Lower leg skin (tissue), 4 donors: Measurements from ENCODE around the gene RIT1. TPM values are rescaled to one million over a fixed set of nuclear protein-coding genes. Genes with fewer than 3 reads are reported as not detected.

Experiments used
- DNase-seq, 2 donors: peaks; one replicate each; pipeline ENCODE4 v3.0.0-alpha.2; 2019; ENCODE audit warnings: low spot score in 2 of 2
- H3K4me3 ChIP-seq: fragments of 200-600 bp; sonication (generic); 2 replicates; pipeline ENCODE4 v1.5.1; 2017; ENCODE audit warnings: mild to moderate bottlenecking, low read depth; ENCODE audit not compliant: poor library complexity, severe bottlenecking
- CTCF ChIP-seq, 3 donors: fragments of 450-650 bp; IDR thresholded peaks; one replicate each; pipeline ENCODE4 v1.5.1; 2016; ENCODE audit warnings: antibody characterized with exemption in 3 of 3, mild to moderate bottlenecking in 3 of 3, moderate library complexity in 2 of 3
- POLR2A ChIP-seq, 2 donors: fragments of 450-650 bp; IDR thresholded peaks; one replicate each; pipeline ENCODE4 v1.6.1; 2016 to 2017; ENCODE audit warnings: antibody characterized with exemption in 2 of 2, mild to moderate bottlenecking in 1 of 2, moderate library complexity in 1 of 2
- WGBS, 2 donors: methylation state at CpG; one replicate each; pipeline ENCODE4 v1.1.5; 2018; 5-methylcytosine and 5-hydroxymethylcytosine counted together
- intact Hi-C: fragments of 100-400 bp; cut with DNase I; formaldehyde crosslinking; loops from one replicate; pipeline ENCODE4 v1.15.0; 2023; ENCODE audit warnings: low total_unique reads
- total RNA-seq, 4 donors: library from RNA; depleted of rRNA; stranded (reverse); fragments of >200 nt; gene quantifications; one replicate each; pipeline ENCODE4 v1.1.0, GENCODE V29; 2016

The RIT1 gene
- total RNA-seq = 10 to 100 TPM; 16.1 to 34.2 (median 24.2) TPM

- 6% methylated on average over 33 to 34 of the region's 34 CpGs for WGBS, 2 donors
- TF ChIP-seq POLR2A (IDR thresholded peaks at IDR 0.05) (peak in 1 of 2 donors; percentile 43), CTCF (IDR thresholded peaks at IDR 0.05) (no peak)
- intact Hi-C loops = no loop called here
- DNase-seq = peak; percentile 78 to 97
- peak within 1 kb of the TSS; percentile 39 for H3K4me3 ChIP-seq
Observed at GRCh38 chr1:155911156-155912055, at the start of gene RIT1. Gene RIT1 (minus strand): TSS chr1:155911349. CDS start chr1:155910761, 588 bp downstream.

- WGBS, 2 donors = 81 to 88% methylated on average over 3 of the region's 3 CpGs
- DNase-seq = no peak
- intact Hi-C loops = no loop called here
- TF ChIP-seq CTCF (IDR thresholded peaks at IDR 0.05) (no peak), POLR2A (IDR thresholded peaks at IDR 0.05) (no peak)
- H3K4me3 ChIP-seq = no peak overlapping the region
Observed at GRCh38 chr1:155960081-155960745, 49.1 kb upstream of the RIT1 start.

- DNase-seq = no peak
- TF ChIP-seq POLR2A (IDR thresholded peaks at IDR 0.05) (no peak), CTCF (IDR thresholded peaks at IDR 0.05) (no peak)
- no peak overlapping the region for H3K4me3 ChIP-seq
- intact Hi-C loops = no loop called here
- WGBS, 2 donors = 90 to 93% methylated on average over 12 of the region's 12 CpGs
Observed at GRCh38 chr1:155957411-155957915, 46.3 kb upstream of the RIT1 start.

GRCh38 chr1:155954645-155955044 lies 43.5 kb upstream of the RIT1 start:
- no peak for DNase-seq
- TF ChIP-seq CTCF (IDR thresholded peaks at IDR 0.05) (no peak), POLR2A (IDR thresholded peaks at IDR 0.05) (no peak)
- intact Hi-C loops = no loop called here
- WGBS, 2 donors = 95 to 96% methylated on average over 3 of the region's 3 CpGs
- H3K4me3 ChIP-seq = no peak overlapping the region

- DNase-seq = no peak
- WGBS, 2 donors = 90 to 92% methylated on average over 13 of the region's 13 CpGs
- no peak overlapping the region for H3K4me3 ChIP-seq
- intact Hi-C loops = no loop called here
- no peak for TF ChIP-seq POLR2A (IDR thresholded peaks at IDR 0.05)
- no peak for TF ChIP-seq CTCF (IDR thresholded peaks at IDR 0.05)
Observed at GRCh38 chr1:155952505-155952890, 41.3 kb upstream of the RIT1 start.
